Parathyroid adenoma (tissue), 2 donors: ENCODE measurements around the gene CES2.

Source experiments
- H2AFZ ChIP-seq: fragments of 300-600 bp; sonication (generic); one replicate; pipeline ENCODE4 v1.7.0; 2017; ENCODE audit warnings: antibody characterized with exemption, mild to moderate bottlenecking
- H3K27ac ChIP-seq: fragments of 300-600 bp; sonication (generic); one replicate; pipeline ENCODE4 v1.7.0; 2017
- H3K27me3 ChIP-seq: fragments of 300-600 bp; sonication (generic); one replicate; pipeline ENCODE4 v1.7.0; 2017; ENCODE audit warnings: low read length; ENCODE audit not compliant: control insufficient read depth, insufficient read depth
- H3K36me3 ChIP-seq: fragments of 300-600 bp; sonication (generic); one replicate; pipeline ENCODE4 v1.7.0; 2017; ENCODE audit warnings: low read length; ENCODE audit not compliant: control insufficient read depth, insufficient read depth
- H3K4me1 ChIP-seq: fragments of 300-600 bp; sonication (generic); one replicate; pipeline ENCODE4 v1.7.0; 2017; ENCODE audit warnings: control low read depth
- H3K4me2 ChIP-seq: fragments of 300-600 bp; sonication (generic); one replicate; pipeline ENCODE4 v1.7.0; 2017; ENCODE audit warnings: low read length
- H3K4me3 ChIP-seq: fragments of 300-600 bp; sonication (generic); one replicate; pipeline ENCODE4 v1.7.0; 2017; ENCODE audit warnings: low read depth, low read length
- H3K79me2 ChIP-seq: fragments of 300-600 bp; sonication (generic); one replicate; pipeline ENCODE4 v1.7.0; 2017; ENCODE audit warnings: control low read depth
- H3K9ac ChIP-seq: fragments of 300-600 bp; sonication (generic); one replicate; pipeline ENCODE4 v1.7.0; 2017; ENCODE audit warnings: mild to moderate bottlenecking
- H3K9me3 ChIP-seq: fragments of 300-600 bp; sonication (generic); one replicate; pipeline ENCODE4 v1.7.0; 2017; ENCODE audit warnings: low read length; ENCODE audit not compliant: control insufficient read depth
- CTCF ChIP-seq: fragments of 300-600 bp; sonication (generic); IDR thresholded peaks from one replicate; pipeline ENCODE4 v1.7.0; 2017; ENCODE audit warnings: antibody characterized with exemption, mild to moderate bottlenecking
- donor health status: primary hyperparathyroidism.

The CES2 gene

GRCh38 chr16:66961914-66962313 is 26.6 kb downstream of the CES2 start:
- H3K4me1 ChIP-seq, result no peaks in the 10 kb centered on the region
- H3K4me3 ChIP-seq, result no peak overlapping the region
- no peaks in the 10 kb centered on the region for H3K36me3 ChIP-seq
- H3K79me2 ChIP-seq, result no peaks in the 10 kb centered on the region
- no peak overlapping the region for H3K4me2 ChIP-seq
- no peak for TF ChIP-seq CTCF
- H3K9me3 ChIP-seq, result no peaks in the 10 kb centered on the region
- no peak overlapping the region for H3K27ac ChIP-seq
- no peak overlapping the region for H2AFZ ChIP-seq
- H3K27me3 ChIP-seq, result no peaks in the 10 kb centered on the region
- no peak overlapping the region for H3K9ac ChIP-seq

- no peaks in the 10 kb centered on the region for H3K27me3 ChIP-seq
- H3K9me3 ChIP-seq, result no peaks in the 10 kb centered on the region
- H3K4me1 ChIP-seq, result no peaks in the 10 kb centered on the region
- H3K36me3 ChIP-seq, result no peaks in the 10 kb centered on the region
- no peak overlapping the region for H2AFZ ChIP-seq
- H3K4me2 ChIP-seq, result no peak overlapping the region
- H3K27ac ChIP-seq, result no peak overlapping the region
- no peak overlapping the region for H3K9ac ChIP-seq
- no peak for TF ChIP-seq CTCF
- H3K79me2 ChIP-seq, result no peaks in the 10 kb centered on the region
- no peak overlapping the region for H3K4me3 ChIP-seq
Measured at GRCh38 chr16:66964049-66964448, 28.7 kb downstream of the CES2 start.

GRCh38 chr16:66968847-66969246 is 33.5 kb downstream of the CES2 start:
- Histone ChIP-seq H3K27me3 (no peaks in the 10 kb centered on the region), H3K4me3 (no peak overlapping the region), H3K36me3 (no peaks in the 10 kb centered on the region), H3K79me2 (no peaks in the 10 kb centered on the region), H3K9me3 (no peaks in the 10 kb centered on the region), H2AFZ (no peak overlapping the region), H3K9ac (no peak overlapping the region), H3K4me2 (no peak overlapping the region), H3K27ac (no peak overlapping the region), H3K4me1 (no peaks in the 10 kb centered on the region)
- no peak for TF ChIP-seq CTCF

- Histone ChIP-seq H3K36me3 (no peaks in the 10 kb centered on the region), H3K79me2 (no peaks in the 10 kb centered on the region), H3K4me1 (no peaks in the 10 kb centered on the region), H3K27ac (no peak overlapping the region), H3K9me3 (no peaks in the 10 kb centered on the region), H3K4me2 (no peak overlapping the region), H2AFZ (no peak overlapping the region), H3K9ac (no peak overlapping the region), H3K4me3 (no peak overlapping the region), H3K27me3 (no peaks in the 10 kb centered on the region)
- no peak for TF ChIP-seq CTCF
Measured at GRCh38 chr16:66970775-66971720, 35.7 kb downstream of the CES2 start.

- Histone ChIP-seq H3K36me3 (no peaks in the 10 kb centered on the region), H3K79me2 (no peaks in the 10 kb centered on the region), H3K4me1 (peaks cover 2% of the 10 kb centered on the region), H3K27ac (no peak overlapping the region), H3K4me2 (no peak overlapping the region), H3K9ac (no peak overlapping the region), H3K9me3 (no peaks in the 10 kb centered on the region), H3K4me3 (no peak overlapping the region), H2AFZ (no peak overlapping the region), H3K27me3 (no peaks in the 10 kb centered on the region)
- no peak for TF ChIP-seq CTCF
Measured at GRCh38 chr16:66972983-66973382, 37.7 kb downstream of the CES2 start.
